ENCODE results near the gene SIPA1L3.
"Not testable (repeated sequence)": the region's sequence is repeated elsewhere in the genome, so short reads cannot be mapped to it uniquely, and the experiment has no call there.

The SIPA1L3 gene

GRCh38 chr19:38042132-38042531 is 135.1 kb downstream of the SIPA1L3 start:
- no peak for DNase-seq (ENCODE audit: low read depth in 2 of 2)

DNA sequence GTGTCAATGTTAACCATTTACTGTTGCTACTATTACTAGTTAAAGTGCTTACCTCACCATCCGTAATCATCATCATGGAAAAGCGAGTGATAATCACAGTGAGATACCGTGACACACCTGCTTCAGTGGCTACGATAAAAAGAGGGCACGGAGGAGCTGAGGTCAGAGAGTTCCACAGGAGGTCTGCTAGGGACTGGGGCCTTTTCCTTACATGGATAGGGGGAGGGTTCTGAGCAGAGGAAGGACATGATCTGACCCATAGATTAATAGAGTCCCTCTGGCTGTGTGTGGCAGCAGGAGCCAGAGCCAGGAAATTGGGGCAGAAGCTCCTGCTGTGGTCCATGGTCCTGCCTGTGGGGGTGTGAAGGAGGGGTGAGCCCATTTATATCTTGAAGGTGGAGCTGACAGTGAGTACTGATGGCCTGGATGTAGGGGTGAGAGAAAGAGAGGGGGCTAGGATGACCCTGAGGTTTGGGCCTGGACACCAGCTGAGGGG is 136.7 kb downstream of the SIPA1L3 start:
- DNase-seq (ENCODE audit: low read depth in 2 of 2): no peak

DNA sequence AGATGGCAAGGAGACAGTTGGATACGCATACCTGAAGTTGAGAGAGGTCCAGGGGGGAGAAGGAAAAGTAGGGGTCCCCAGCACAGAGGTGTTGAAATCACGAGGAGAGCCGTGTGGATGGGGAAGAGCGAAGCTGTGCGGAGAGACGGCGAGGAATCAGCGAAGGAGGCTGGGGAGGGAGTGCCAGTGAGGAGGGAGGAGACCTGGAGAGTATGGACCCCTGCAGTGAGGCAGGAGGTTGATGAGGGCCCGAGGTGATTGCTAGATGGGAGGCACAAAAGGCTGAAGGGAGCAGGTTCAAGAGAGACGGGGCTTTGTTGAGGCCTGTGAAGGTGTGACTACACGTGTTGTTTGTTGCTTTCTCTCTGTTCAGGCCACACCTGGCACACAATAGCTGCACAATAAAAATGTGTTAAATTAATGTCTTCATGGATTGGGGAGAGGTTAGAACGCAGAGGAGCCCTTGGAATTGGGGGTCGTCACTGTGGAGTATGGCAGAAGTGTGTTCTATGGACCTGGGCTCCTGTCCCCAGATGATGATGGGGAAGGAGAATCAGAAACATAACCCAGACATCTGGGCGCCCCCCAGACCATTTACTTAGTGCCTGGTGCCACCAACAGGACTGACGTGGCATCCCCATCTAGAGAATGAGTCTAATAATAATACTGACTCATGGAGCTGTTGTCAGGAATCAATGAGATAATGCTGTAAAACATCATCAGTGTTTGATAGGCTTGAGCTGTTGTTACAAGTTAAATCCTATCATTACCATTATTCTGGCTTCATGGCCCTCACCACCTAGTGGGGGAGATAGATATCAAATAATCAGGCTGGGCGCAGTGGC is 137.5 kb downstream of the SIPA1L3 start:
- no peak for DNase-seq (ENCODE audit: low read depth in 2 of 2)

DNA sequence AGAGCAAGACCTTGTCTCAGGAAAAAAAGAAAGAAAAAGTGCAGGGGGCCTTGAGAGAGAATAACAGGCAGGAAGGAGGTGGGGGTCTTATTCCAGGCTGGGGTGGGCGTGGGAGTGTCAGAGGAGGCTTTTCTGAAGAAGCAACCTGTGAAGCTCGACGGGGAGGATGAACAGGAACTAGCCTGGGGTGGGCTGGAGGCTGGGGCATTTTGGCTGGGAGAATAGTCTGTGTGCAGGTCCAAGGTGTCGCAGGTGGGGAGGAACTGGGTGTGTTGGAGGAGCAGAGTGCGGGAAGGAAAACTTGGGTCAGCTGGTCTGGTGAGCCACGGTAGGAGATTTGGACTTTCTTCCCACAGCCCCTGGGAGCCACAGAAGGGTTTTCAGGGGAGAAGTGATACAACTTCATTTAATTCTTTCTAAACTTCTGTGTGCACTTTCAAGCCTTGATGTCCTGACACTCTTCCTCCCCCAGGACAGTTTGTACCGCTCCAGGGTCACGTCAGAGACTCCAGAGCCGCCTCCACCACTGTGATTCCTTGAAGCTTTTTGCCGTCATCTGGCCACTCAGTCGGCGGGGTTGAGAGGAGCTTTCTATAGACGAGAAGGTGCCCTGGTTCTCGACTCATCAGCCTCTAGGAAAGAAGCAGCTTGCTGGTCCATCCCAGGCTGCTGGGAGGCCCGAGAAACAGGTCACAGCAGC is 138.7 kb downstream of the SIPA1L3 start:
- DNase-seq (ENCODE audit: low read depth in 2 of 2): no peak

DNA sequence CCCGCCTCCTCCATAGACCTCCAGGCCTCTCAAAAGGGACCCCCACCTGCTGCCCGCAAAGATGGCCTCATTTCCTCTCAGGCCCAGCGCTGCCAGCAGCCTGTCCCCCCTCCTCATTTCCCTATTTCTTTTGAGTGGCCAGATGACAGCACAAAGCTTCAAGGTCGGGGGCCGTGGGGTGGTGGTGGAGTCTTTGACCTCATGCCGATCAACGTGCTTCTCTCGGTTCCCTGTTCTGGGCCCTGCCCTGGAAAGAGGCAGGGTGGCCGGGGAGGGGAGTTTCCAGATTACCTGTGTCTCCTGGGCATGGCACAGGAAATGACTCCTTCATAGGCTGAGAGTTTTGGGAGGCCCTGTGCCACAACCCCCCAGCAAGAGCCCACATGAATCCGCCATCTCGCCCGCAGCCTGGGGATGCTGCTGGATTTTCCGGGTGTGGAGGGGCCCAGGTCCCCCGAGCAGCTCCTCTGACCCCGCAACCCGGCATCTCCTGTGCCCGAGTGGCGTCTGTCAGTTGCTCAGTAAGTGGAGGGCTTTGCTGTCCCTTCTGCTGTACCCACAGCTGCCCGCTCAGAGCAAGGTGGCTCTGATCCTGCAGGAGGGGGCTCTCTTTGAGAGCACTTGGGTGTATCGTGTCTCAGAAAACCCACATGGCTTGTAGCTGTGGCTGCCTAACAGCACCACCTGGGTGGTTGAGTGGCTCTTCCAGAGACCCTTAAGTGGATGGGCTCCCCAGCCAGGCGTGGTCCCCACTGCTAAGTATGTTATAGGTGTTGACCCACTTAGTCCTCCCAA is 139.4 kb downstream of the SIPA1L3 start:
- DNase-seq (ENCODE audit: low read depth in 2 of 2): no peak

DNA sequence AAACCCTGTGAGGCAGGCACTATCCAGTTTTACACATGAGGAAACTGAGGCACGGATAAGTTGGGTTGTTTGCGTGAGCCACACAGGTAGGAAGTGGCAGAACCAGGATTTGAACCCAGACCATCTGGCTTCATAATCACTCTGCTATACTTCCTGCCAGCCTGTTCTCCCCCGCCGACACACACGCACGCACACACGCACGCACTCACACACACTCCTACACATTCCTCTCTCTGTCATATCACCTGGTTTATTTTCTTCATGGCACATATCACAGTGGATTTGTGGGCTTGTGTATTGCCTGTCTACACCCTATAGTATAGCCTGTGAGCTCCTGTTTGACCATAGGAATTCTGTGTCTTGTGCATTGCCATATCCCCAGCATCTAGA is 140.0 kb downstream of the SIPA1L3 start:
- no peak for DNase-seq (ENCODE audit: low read depth in 2 of 2)

DNA sequence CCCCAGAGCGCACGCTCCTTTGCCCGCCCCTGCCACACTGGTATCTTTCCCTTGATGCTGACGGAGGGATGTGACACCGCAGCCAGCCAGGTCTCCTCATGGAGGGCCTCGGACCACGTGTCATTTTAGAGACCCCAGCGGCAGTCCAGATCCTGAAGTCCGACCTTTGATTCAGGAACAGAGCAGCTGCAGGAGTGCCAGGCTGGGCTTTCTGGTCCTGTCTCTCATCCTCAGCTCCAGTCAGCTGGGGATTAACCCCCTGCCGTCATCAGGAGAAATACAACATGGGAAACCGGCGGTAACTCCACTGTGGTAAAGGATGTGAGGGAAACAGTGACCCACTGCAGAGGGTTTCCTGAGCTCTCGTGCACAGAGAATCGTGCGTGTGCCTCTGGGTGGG is 140.6 kb downstream of the SIPA1L3 start:
- DNase-seq (ENCODE audit: low read depth in 2 of 2): no peak

DNA sequence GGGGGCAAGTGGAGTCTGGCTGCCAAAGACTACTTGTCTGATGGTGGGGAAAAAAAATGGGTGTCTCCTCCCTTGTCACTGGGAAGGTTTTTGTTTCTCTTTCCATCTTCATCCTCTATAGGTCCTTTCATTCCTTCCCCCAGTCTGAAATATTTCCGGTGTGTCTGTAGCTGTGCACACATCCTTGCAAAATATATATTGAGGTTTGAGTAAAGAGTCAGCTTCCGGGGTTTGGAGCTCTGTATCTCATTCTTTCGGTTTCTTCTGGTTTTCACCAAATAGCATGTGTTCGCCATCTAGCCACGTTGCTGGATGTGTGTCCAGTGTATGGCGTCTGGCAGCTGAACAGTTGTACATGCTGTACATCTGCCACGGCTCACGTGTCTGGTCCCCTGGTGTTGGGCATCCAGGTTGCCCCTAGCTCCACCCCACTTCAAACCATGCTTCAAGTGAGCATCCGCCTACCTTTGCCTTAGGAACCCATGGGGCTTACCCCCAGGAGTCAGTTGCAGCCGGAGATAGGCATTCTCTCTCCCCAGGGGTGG is 142.2 kb downstream of the SIPA1L3 start:
- DNase-seq (ENCODE audit: low read depth in 2 of 2): peak; percentile 18 to 21

DNA sequence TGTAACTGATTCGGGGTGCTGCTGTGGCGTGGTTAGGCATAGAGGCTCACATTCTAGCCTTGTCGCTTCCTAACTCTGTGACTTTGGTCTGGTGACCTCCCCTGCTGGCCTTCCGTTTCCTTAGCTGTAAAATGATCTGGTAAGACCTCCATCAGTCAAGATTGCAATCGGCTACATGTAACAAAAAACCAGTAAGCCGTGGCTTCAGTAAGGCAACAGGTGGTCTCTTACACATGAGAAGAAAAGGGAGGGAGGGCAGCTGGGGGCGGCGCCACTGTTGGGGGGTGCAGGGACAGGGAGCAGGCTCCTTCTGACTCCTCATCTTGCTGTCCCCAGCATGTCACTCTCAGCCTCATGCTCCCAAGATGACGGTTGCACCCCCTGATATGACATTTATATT is 148.0 kb downstream of the SIPA1L3 start:
- no peak for DNase-seq (ENCODE audit: low read depth in 2 of 2)

DNA sequence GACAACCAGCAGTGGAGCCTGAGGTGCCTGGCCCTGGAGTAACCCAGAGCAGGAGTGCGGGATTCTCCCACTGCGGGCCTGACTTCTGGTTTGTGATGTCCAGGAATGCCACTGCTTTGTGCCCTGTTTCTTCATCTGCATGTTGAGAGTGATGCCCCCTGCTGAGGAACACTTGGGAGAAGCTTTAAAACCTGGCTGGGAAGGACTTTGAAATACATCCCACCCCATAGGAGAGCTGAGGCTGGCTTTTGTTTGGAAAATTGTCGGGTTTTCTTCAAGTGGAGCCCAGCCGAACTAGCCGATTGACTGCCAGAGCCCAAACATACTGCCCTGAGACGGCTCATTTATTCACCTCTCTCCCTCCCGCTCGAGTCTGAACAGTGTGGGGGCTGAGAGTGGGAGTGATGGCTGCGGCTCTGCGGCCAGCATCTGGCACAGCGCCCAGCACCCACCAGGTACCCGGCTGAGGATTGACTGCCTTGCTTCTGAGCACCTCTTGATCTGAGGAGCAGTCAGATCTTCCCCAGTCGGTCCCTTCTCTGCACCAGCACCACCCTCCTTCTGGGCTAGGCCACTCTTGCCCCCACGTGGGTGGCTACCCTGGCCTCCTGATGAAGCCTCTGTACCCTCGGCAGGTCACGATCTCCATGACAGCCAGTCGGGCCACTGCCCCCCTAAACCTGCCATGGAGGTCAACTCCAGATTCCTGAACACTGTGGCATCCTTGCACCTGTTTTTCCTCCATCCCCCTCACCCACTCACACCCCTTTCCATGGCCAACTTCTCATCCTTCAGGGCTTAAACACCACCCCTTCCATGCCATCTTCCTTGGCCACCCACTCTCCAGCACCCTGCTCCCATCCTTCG is 148.9 kb downstream of the SIPA1L3 start:
- no peak for DNase-seq (ENCODE audit: low read depth in 2 of 2)

GRCh38 chr19:38056646-38057045 is 149.6 kb downstream of the SIPA1L3 start:
- DNase-seq (ENCODE audit: low read depth in 2 of 2): no peak

DNA sequence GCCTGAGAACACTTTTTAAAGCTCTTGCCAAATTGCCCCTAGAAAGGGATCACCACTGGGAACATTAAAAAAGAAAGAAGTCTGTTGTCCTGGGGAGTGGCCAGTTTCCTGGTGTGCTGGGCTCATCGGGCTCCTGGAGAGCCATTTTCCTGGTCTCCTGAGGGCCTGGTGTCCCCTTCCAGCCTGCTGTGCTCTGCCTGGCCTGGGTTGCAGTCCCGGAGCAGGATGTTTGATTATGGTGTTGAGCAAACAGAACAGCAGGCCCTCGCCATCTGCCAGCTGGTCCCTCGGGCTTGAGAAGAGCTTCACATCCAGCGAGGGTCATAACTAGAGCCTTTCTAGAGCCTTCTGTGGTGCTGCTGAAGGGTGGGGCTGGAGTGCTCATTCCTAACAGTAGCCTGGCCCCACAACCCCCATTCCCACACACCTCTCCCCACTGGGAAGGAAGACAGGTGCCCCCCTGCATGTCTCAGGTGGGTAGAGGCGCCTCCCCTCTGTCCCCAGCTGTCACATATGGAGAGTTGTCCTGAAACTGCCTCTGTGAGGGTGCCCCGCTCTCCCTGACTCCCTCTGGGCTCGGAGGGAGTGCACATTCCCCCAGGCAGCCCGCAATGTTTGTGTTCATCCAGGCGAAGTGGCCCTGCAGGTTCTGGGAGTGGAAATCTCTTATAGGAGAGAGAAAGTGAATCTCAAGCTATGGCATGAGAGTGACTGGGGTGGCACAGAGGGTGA is 151.1 kb downstream of the SIPA1L3 start:
- no peak for DNase-seq (ENCODE audit: low read depth in 2 of 2)

GRCh38 chr19:38059897-38060296 is 152.9 kb downstream of the SIPA1L3 start:
- no peak for DNase-seq (ENCODE audit: low read depth in 2 of 2)

DNA sequence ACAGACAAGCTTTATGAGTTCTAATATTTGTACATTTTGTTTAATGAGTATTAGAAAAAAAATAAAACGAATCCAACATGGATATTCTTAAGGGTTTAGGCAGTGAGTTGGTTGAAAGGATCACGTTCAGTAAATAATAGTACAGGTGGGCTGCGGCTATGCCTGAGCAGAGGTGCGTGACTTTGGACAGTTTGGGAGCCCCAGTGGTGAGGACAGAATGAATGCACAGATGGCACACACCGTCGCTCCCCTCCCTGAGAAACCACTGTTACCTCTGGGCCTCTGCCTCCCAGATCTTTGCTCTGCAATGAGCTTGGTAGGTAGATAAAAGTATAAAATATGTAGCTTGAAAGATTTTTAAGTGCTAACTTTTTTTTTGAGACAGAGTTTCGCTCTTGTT is 153.3 kb downstream of the SIPA1L3 start:
- DNase-seq (ENCODE audit: low read depth in 2 of 2): no peak

- no peak for DNase-seq (ENCODE audit: low read depth in 2 of 2)
Measured at GRCh38 chr19:38061294-38061693, 154.3 kb downstream of the SIPA1L3 start.

GRCh38 chr19:38062959-38063761 is 156.2 kb downstream of the SIPA1L3 start:
- no peak for DNase-seq (ENCODE audit: low read depth in 2 of 2)

DNA sequence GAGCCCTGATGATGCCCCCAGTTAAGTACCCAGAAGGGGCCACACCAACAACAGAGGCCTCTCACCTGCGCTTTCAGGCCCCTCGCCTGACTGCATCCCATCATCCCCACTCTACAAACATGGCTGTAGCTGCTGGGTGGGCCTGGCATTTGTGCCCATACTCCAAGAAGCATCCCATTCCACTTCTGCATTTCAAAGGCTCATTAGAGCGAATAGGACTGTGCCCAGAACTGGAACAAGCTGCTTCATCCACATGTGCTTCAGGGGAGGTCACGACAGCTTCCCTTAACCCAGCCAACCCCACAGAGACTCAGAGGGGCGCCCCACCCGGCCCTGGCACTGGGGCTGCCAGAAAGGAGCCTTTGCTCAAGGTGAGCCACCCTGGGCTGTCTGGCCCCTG is 156.9 kb downstream of the SIPA1L3 start:
- DNase-seq (ENCODE audit: low read depth in 2 of 2): no peak

GRCh38 chr19:38064661-38065425 is 157.8 kb downstream of the SIPA1L3 start:
- no peak for DNase-seq (ENCODE audit: low read depth in 2 of 2)

DNA sequence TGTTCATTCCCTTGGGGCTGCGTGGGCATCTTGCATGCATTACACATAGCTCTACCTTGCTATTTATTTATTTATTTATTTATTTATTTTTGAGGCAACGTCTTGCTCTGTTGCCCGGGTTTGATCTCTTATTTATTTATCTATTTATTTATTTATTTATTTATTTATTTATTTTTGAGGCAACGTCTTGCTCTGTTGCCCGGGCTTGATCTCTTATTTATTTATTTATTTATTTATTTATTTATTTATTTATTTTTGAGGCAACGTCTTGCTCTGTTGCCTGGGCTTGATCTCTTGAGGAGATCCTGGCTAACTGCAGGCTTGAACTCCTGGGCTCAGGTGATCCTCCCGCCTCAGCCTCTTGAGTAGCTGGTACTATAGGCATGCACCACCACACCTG is 158.8 kb downstream of the SIPA1L3 start:
- not testable (repeated sequence) for DNase-seq (ENCODE audit: low read depth in 2 of 2)

Measured in stimulated activated CD8-positive, alpha-beta memory T cell treated with anti-CD3 and anti-CD28 coated beads, Interleukin-15, amount 100 ng/mL, for 4 hours (primary cell).